Thoracic aorta (tissue), 2 donors: ENCODE data around the gene PDK2. TPM values are rescaled to one million over a fixed set of nuclear protein-coding genes. Genes with fewer than 3 reads are reported as not detected.

Experiments used
- ATAC-seq: fragments of 150-250 bp; one replicate; pipeline ENCODE4 v1.8.0; 2017; ENCODE audit warnings: low read depth; ENCODE audit not compliant: insufficient number of reproducible peaks, low FRiP score
- DNase-seq: peaks from one replicate; pipeline ENCODE4 v3.0.0-alpha.2; 2020; ENCODE audit warnings: low spot score
- H3K27ac ChIP-seq, 2 donors: fragments of 200-600 bp; sonication (generic); 1 replicate in 1 of 2; 2 replicates in 1 of 2; pipeline ENCODE4 v1.5.1; 2016; ENCODE audit warnings: mild to moderate bottlenecking in 2 of 2, moderate library complexity in 2 of 2
- H3K27me3 ChIP-seq: fragments of 200-600 bp; sonication (generic); replicated peaks from 2 replicates; pipeline ENCODE4 v1.6.0; 2016; ENCODE audit warnings: mild to moderate bottlenecking; ENCODE audit not compliant: insufficient read depth
- H3K36me3 ChIP-seq: fragments of 200-600 bp; sonication (generic); one replicate; pipeline ENCODE4 v1.5.1; 2016
- H3K4me1 ChIP-seq, 2 donors: fragments of 200-600 bp; sonication (generic); 1 replicate in 1 of 2; 2 replicates in 1 of 2; pipeline versions ENCODE4 v1.5.1 to v1.6.0; 2016; ENCODE audit warnings: low read depth in 2 of 2, mild to moderate bottlenecking in 1 of 2; ENCODE audit not compliant: control insufficient read depth in 1 of 2
- H3K4me3 ChIP-seq: fragments of 200-600 bp; sonication (generic); 2 replicates; pipeline ENCODE4 v1.5.1; 2016; ENCODE audit warnings: mild to moderate bottlenecking
- H3K9me3 ChIP-seq: fragments of 200-600 bp; sonication (generic); 2 replicates; pipeline ENCODE4 v1.5.1; 2016
- total RNA-seq, 2 donors: library from RNA; depleted of rRNA; stranded (reverse); fragments of >200 nt; gene quantifications; one replicate each; pipeline versions ENCODE4 v1.1.0 to v1.2.3, GENCODE V29; 2016
- TF ChIP-seq, protein P1 (sequence below): fragments of 200-600 bp; sonication (generic); IDR thresholded peaks from one replicate; pipeline ENCODE4 v1.5.1; 2019; ENCODE audit warnings: antibody characterized with exemption

PDK2 gene
- total RNA-seq, 2 donors from 2014 or later = 35.5 to 74.9 TPM

DNA sequence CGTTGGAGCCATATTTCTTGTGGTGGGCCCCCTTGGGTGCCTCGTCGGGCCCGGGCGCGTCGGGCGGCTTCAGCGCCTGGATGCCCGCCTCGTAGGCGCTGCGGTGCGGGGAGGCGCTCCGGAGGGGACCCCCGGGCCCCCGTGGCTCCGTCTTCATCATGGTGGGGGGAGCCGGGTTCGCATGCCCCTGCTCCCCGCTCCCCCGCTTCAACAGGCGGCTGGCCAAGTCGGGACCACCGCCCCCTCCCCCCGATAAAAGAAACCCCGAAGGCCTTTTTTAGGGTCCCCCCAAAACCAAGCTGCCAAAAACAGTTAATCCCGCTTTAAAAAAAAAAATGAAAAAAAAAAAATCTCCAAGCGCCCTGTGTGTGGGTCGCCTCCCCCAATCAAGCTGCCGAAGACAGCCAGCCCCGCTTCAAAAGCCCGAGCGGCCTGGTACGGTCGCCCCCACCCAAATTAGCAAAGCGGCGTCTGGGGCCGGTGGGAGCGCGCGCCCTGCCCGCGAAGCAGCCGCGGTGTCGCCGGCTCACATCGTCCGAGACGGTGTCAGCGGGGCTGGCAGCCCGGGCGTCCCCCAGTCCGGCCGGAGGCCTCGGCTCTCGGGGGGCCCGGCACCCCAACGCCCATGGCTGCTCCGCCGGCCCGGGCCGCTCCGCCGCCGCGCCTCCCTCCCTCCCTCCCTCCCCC is 55.3 kb downstream of the PDK2 start, which contains the start of gene PPP1R9B:
TSS of gene PPP1R9B (minus strand) at position 324 of the 687 bp plus-strand sequence. CDS start at position 160, 164 bp downstream.
- ATAC-seq = no peak
- Histone ChIP-seq H3K4me1 (peaks cover 51 to 68% of the 10 kb centered on the region in 2 donors), H3K9me3 (no peaks in the 10 kb centered on the region), H3K36me3 (peaks cover 5% of the 10 kb centered on the region), H3K27ac (peak within 1 kb of the TSS; percentile 90 to 94), H3K27me3 (no peaks in the 10 kb centered on the region), H3K4me3 (peak within 1 kb of the TSS; percentile 96)
- TF ChIP-seq, protein P1, sequence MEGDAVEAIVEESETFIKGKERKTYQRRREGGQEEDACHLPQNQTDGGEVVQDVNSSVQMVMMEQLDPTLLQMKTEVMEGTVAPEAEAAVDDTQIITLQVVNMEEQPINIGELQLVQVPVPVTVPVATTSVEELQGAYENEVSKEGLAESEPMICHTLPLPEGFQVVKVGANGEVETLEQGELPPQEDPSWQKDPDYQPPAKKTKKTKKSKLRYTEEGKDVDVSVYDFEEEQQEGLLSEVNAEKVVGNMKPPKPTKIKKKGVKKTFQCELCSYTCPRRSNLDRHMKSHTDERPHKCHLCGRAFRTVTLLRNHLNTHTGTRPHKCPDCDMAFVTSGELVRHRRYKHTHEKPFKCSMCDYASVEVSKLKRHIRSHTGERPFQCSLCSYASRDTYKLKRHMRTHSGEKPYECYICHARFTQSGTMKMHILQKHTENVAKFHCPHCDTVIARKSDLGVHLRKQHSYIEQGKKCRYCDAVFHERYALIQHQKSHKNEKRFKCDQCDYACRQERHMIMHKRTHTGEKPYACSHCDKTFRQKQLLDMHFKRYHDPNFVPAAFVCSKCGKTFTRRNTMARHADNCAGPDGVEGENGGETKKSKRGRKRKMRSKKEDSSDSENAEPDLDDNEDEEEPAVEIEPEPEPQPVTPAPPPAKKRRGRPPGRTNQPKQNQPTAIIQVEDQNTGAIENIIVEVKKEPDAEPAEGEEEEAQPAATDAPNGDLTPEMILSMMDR = no peak
- DNase-seq = no peak

DNA sequence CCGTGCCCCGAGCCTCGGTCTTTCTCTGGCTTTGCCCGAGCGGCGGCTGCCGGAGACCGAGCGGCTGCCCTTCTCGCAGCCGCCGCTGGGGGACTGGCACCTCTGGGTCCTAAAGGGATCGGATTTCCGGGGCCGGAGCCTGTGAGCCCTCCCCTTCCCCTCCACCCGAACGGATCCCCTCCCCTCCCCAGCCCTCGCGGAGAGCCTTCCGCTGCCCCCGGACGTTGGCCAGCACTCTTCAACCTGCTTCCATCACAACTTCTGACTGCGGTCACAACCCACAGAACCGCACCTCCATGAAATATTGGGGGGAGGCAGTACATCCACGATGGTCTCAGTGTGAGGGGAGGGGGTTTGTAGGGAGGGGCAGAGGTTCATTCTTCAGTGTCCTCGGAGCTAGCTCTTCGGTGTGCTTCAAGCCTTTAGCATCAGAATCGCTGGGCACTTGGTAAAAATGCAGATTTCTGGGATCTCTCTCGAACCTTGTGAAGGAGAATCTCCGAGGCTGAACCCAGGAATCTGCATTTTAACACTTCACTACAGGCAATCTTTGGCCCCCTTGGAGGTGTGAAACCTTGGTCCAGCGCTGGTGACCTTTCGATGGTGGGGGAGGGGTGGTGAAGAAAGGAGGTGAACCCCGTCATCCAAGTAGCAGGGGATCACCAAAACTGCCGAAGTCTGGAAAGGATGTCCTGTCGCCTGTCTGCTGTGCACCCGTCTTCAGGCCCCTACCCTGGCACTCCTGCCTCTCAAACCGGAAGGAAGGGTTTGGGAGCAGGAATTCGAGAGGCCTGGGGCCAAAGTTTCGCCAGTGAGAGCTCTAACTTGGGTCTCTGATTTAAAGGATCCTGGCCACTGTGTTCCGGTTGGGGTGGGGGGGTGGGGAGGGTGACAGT is 56.1 kb downstream of the PDK2 start:
- no peaks in the 10 kb centered on the region for H3K27me3 ChIP-seq
- peaks cover 51 to 68% of the 10 kb centered on the region in 2 donors for H3K4me1 ChIP-seq
- H3K27ac ChIP-seq = peak overlapping the region; percentile 90 to 94
- no peaks in the 10 kb centered on the region for H3K9me3 ChIP-seq
- H3K4me3 ChIP-seq = peak overlapping the region; percentile 96
- DNase-seq (peak; percentile 72), ATAC-seq (peak; percentile 54)
- H3K36me3 ChIP-seq = no peaks in the 10 kb centered on the region
- TF ChIP-seq, protein P1 = peak; percentile 96

DNA sequence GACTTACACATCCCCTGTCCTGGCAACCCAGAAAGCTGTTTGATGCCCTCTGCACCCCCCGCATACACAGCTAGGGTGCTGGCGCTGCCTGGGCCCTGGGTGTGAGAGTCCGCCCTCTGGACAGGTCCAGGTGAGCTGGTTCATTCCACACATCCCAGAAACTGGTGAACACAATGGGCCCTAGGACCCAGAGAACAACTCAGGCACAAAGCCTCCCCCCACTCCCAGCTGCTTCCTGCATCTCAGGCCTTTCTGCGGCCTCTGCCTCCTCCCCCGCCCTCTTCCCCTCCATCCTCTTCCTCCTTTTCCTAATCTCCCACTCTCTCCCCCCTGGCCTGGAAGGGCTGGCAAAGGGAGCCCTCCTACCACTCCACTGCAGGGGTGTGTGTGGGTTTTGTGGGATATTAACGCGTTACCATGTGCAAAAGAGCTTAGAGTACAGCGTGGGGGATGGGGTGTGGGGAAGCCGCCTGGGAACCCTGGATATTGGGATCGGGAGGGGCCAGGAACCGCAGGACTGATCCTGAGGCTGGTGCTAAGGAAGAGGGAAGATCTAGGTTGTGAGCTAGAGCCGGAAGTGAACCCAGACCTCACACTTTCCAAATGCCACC is 56.9 kb downstream of the PDK2 start:
- H3K4me1 ChIP-seq = peaks cover 45 to 65% of the 10 kb centered on the region in 2 donors
- no peaks in the 10 kb centered on the region for H3K27me3 ChIP-seq
- DNase-seq (no peak), ATAC-seq (no peak)
- no peaks in the 10 kb centered on the region for H3K9me3 ChIP-seq
- peak overlapping the region; percentile 96 for H3K4me3 ChIP-seq
- TF ChIP-seq, protein P1 = no peak
- H3K27ac ChIP-seq = peak overlapping the region; percentile 90 to 94
- no peaks in the 10 kb centered on the region for H3K36me3 ChIP-seq

DNA sequence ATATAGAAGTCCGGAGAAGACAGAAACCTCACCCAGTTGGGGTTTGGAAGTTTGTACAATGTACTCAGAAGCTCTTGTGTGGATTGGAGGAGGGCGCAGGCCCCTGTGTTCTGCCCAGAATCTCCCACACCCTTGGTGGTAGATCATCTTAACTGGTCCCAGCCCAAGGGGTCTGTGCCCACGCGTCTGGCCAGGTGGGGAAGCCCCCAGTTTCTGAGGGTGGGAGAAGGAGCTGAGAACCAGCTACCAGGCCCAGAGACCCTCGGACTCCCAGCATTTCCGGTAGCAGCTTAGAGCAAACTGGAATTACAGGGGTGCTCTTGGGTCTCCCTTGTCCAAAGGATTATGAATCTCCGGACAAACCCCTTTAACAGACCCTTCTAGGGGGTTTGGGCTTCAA is 57.6 kb downstream of the PDK2 start:
- peaks cover 40 to 58% of the 10 kb centered on the region in 2 donors for H3K4me1 ChIP-seq
- DNase-seq = no peak
- H3K4me3 ChIP-seq = peak overlapping the region; percentile 96
- TF ChIP-seq, protein P1 = no peak
- no peaks in the 10 kb centered on the region for H3K36me3 ChIP-seq
- peak overlapping the region; percentile 90 to 94 for H3K27ac ChIP-seq
- H3K27me3 ChIP-seq = no peaks in the 10 kb centered on the region
- ATAC-seq = no peak
- no peaks in the 10 kb centered on the region for H3K9me3 ChIP-seq
